Occipital lobe (tissue), 1 donor: ENCODE results near the gene BST2. TPM values are rescaled to one million over a fixed set of nuclear protein-coding genes. Genes with fewer than 3 reads are reported as not detected.

Experiments used
- total RNA-seq: library from RNA; depleted of rRNA; stranded (reverse); fragments of >200 nt; gene quantifications from one replicate; pipeline ENCODE4 v1.2.3, GENCODE V29; 2014

Gene BST2
- total RNA-seq, 1 donor from 2014 or later: 3.3 TPM

Other genes starting within 250 kb of the BST2 start
- 10.1 TPM for gene USE1, start 190.3 kb downstream of the BST2 start, total RNA-seq
- gene OCEL1, start 179.4 kb downstream of the BST2 start, total RNA-seq: 1.4 TPM
- 9.8 TPM for gene NR2F6, start 159.7 kb downstream of the BST2 start, total RNA-seq
- 0.47 TPM for gene USHBP1, start 140.9 kb downstream of the BST2 start, total RNA-seq
- gene BABAM1, start 138.2 kb downstream of the BST2 start, total RNA-seq: 59.0 TPM
- gene ANKLE1, start 123.7 kb downstream of the BST2 start, total RNA-seq: 0.94 TPM
- gene ABHD8, start 102.2 kb downstream of the BST2 start, total RNA-seq: 20.6 TPM
- 9.0 TPM for gene MRPL34, start 99.8 kb downstream of the BST2 start, total RNA-seq
- 10.0 TPM for gene DDA1, start 96.1 kb downstream of the BST2 start, total RNA-seq
- 29.6 TPM for gene ANO8, start 70.8 kb downstream of the BST2 start, total RNA-seq
- gene GTPBP3, start 68.1 kb downstream of the BST2 start, total RNA-seq: 23.2 TPM
- 0.94 TPM for gene PLVAP, start 28.3 kb downstream of the BST2 start, total RNA-seq
- gene CCDC194, start 11.4 kb downstream of the BST2 start, total RNA-seq: not detected
- 19.3 TPM for gene MVB12A, start 14.4 kb upstream of the BST2 start, total RNA-seq
- 0.94 TPM for gene TMEM221, start 43.0 kb upstream of the BST2 start, total RNA-seq
- not detected for gene NXNL1, start 55.3 kb upstream of the BST2 start, total RNA-seq
- gene SLC27A1, start 64.9 kb upstream of the BST2 start, total RNA-seq: 14.2 TPM
- gene PGLS, start 106.0 kb upstream of the BST2 start, total RNA-seq: 36.3 TPM
- 20.7 TPM for gene COLGALT1, start 150.0 kb upstream of the BST2 start, total RNA-seq